Psoas muscle (tissue), 8 donors: ENCODE data around the gene TLK1. TPM values are rescaled to one million over a fixed set of nuclear protein-coding genes. Genes with fewer than 3 reads are reported as not detected.

Source experiments
- ATAC-seq, 4 donors: fragments of 200-7000 bp; cut with Tn5 transposase; one replicate each; pipeline ENCODE4 v1.9.1; 2020; ENCODE audit warnings: moderate library complexity in 3 of 4, mild to moderate bottlenecking in 2 of 4
- DNase-seq, 2 donors: peaks; one replicate each; pipeline ENCODE4 v3.0.0-alpha.2; 2020
- H3K27ac ChIP-seq: fragments of 200-600 bp; one replicate; pipeline ENCODE4 v1.8.0; 2022
- H3K27me3 ChIP-seq, 3 donors: fragments of 200-600 bp in 1 of 3; one replicate each; pipeline versions ENCODE4 v1.6.1 to v1.8.0; 2013 to 2022; ENCODE audit warnings: low read length in 2 of 3, mild to moderate bottlenecking in 2 of 3, moderate library complexity in 1 of 3; ENCODE audit not compliant: insufficient read depth in 3 of 3
- H3K36me3 ChIP-seq, 2 donors: fragments of 200-600 bp in 1 of 2; one replicate each; pipeline versions ENCODE4 v1.6.1 to v1.8.0; 2013 to 2022; ENCODE audit warnings: low read depth in 1 of 2, mild to moderate bottlenecking in 1 of 2, moderate library complexity in 1 of 2; ENCODE audit not compliant: insufficient read depth in 1 of 2
- H3K4me1 ChIP-seq: fragments of 200-600 bp; one replicate; pipeline ENCODE4 v1.8.0; 2022
- H3K4me3 ChIP-seq: fragments of 200-600 bp; one replicate; pipeline ENCODE4 v1.8.0; 2022; ENCODE audit warnings: mild to moderate bottlenecking
- H3K9me3 ChIP-seq: fragments of 200-600 bp; one replicate; pipeline ENCODE4 v1.8.0; 2022
- CTCF ChIP-seq: fragments of 200-600 bp; IDR thresholded peaks from one replicate; pipeline ENCODE4 v1.8.0; 2022; ENCODE audit warnings: antibody characterized with exemption
- WGBS, 3 donors: extraction: QIAGEN DNeasy Blood & Tissue Kit; methylation state at CpG; one replicate each; pipeline versions ENCODE4 v1.1.6 to v1.1.7; 2013; 5-methylcytosine and 5-hydroxymethylcytosine counted together
- intact Hi-C, 2 donors: fragments of 100-400 bp; cut with DNase I; formaldehyde crosslinking; loops; one replicate each; pipeline versions ENCODE4 v1.11.0 to v1.14.2; 2022
- polyA plus RNA-seq, 3 donors: library from polyadenylated mRNA; stranded (reverse); fragments of 200-250 nt; gene quantifications; one replicate each; pipeline ENCODE4 v1.2.3, GENCODE V29; 2013
- total RNA-seq, 4 donors: library from RNA; stranded (reverse); fragmentation: NEBNext Ultra II Directional in 2 of 4; extraction: Animal tissue kit (Norgen Biotek cat#: 25700) in 2 of 4; gene quantifications; one replicate each; pipeline versions ENCODE4 v1.2.1 to v1.2.4, GENCODE V29; 2021 to 2023
- donor health status: healthy with polysubstance abuse.
- donor health status: DM: no; HTN: no; CAD: no; lungs with moderate emphysema.
- donor health status: Bipolar disorder and iron deficiency.
- donor health status: healthy.
- donor health status: DM: yes; HTN: yes; CAD: no.
- donor health status: DM: no; HTN: no; CAD: no.
- donor health status: DM: no; HTN: no; CAD: no.
- donor health status: DM: yes; HTN: yes; CAD: no.

The TLK1 gene
- total and polyA plus RNA-seq, 7 donors = 4.4 to 22.2 (median 17.5) TPM

DNA sequence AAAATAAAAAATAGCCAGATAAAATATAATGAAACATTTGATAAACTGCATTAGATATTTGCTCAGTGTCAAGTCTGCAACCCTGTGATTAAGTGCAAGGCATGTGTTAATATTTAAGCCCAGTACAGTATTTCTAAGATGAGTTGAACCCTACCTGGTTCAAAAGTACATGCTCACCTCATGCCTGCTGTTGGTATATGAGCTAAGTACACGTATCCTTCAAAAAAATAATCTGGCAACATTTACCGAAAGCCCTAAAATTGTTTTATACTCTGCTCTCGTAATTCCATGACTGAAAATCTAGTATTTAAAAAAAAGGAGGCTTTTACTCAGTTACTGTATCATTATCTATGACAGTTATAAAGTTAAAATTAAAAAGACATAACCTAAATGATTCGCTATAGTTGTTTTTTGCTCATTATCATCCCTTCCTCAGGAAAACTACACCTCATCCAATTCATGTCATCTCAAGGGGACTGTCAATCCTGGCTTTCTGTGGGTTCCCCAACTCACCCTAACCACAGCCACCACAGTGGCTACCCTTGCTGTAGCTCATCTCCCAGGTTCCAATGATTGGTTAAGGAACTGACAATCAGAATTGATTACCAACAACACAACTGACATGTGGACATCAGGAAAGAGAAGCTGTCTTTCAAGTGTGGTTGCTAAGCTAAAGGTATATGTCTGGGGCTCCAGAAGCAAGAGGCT lies 10.6 kb downstream of the TLK1 start:
- WGBS, 3 donors = 87 to 96% (median 89%) methylated on average over 4 of the region's 4 CpGs

GRCh38 chr2:171149171-171149938 lies 11.3 kb downstream of the TLK1 start:
- Histone ChIP-seq H3K27ac (no peak overlapping the region), H3K9me3 (no peaks in the 10 kb centered on the region), H3K4me1 (peaks cover 11% of the 10 kb centered on the region), H3K27me3 (no peaks in the 10 kb centered on the region), H3K36me3 (no peaks in the 10 kb centered on the region), H3K4me3 (no peak overlapping the region)
- WGBS, 3 donors = 95 to 98% (median 98%) methylated on average over 3 of the region's 3 CpGs
- DNase-seq (no peak), ATAC-seq (no peak)
- intact Hi-C loops = no loop called here
- TF ChIP-seq CTCF = no peak

More for the DNA sequence above, 10.6 kb downstream of the TLK1 start:
- Histone ChIP-seq H3K27me3 (no peaks in the 10 kb centered on the region), H3K36me3 (no peaks in the 10 kb centered on the region), H3K4me3 (no peak overlapping the region), H3K4me1 (peaks cover 19% of the 10 kb centered on the region), H3K9me3 (no peaks in the 10 kb centered on the region), H3K27ac (no peak overlapping the region)
- no peak for TF ChIP-seq CTCF
- intact Hi-C loops = no loop called here
- ATAC-seq (no peak), DNase-seq (no peak)

DNA sequence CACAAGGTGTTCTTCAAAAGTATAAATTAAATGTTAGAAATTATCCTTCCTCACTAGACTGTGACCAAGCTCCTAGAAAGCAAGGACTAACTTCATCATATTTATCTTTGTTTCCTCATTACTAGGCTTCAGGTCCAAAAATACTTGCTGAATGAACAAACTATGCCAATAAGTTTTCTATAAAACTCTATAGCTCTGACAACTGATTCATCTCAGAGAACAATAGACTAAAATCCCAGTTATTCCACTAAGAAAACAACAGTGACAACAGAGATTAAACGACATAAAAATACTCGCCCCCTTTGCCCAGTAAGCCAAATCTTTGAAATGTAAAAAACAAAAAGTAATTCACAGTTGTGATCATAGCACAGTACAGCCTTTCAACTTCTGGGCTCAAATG lies 13.6 kb downstream of the TLK1 start:
- intact Hi-C loops = no loop called here
- TF ChIP-seq CTCF = no peak
- Histone ChIP-seq H3K27me3 (no peaks in the 10 kb centered on the region), H3K9me3 (no peaks in the 10 kb centered on the region), H3K4me1 (peaks cover 9% of the 10 kb centered on the region), H3K27ac (no peak overlapping the region), H3K36me3 (no peaks in the 10 kb centered on the region), H3K4me3 (no peak overlapping the region)
- ATAC-seq = no peak
- no peak for DNase-seq
- WGBS, 3 donors = 78 to 84% (median 83%) methylated on average over 2 of the region's 2 CpGs

DNA sequence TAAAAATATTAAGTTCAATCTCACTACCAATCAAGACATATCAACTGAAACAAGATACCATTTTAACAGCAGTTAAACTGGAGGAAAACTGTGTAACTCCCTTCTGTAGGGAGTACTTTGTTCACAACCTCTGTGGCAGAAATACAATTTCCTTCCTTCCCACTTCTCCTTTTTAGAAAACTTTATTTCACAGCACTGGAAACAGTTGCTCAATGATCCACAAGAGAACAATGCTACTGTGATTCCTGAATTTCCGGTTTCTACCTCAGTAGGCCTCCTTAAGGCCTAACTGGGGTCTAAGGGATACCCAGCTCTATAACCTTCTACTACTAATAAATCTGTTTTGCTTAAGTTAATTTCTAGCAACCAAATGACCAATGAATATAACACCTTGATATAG lies 14.1 kb downstream of the TLK1 start:
- intact Hi-C loops = no loop called here
- no peaks in the 10 kb centered on the region for H3K36me3 ChIP-seq
- no peak for TF ChIP-seq CTCF
- no peaks in the 10 kb centered on the region for H3K9me3 ChIP-seq
- DNase-seq (no peak), ATAC-seq (no peak)
- H3K27ac ChIP-seq = no peak overlapping the region
- no peaks in the 10 kb centered on the region for H3K27me3 ChIP-seq
- WGBS, 3 donors = 69 to 71% (median 70%) methylated on average over 1 of the region's 1 CpG
- no peak overlapping the region for H3K4me3 ChIP-seq
- peaks cover 11% of the 10 kb centered on the region for H3K4me1 ChIP-seq
